ENCODE data around the gene ELF5.

The ELF5 gene

DNA sequence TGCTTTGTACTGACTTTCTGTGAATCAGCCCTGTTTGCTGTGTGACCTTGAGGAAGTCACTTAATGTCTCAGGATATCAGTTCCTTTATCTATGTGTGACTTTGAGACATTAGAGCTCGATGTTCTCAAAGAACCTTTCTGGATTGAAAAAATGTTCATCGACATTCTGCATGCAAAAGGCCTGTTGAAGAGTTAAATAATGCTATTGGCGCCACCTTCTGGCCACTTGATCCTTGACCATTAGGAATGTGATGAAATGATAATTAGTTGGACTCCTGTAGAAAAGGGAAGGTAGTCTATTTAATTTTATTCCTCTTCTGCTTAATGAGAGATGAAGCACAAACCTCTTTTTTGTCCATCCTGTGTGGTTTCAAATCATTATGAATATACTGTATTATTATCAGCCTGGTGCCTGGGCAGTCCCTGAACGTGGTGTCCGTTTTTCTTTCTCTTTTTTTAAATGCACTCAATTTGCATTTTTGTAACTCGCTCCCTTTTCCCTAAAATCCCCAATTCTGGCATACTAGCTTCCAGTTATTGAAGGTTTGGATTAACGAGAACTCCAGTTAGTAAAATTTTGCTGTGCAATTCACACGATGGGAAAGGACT is 20.7 kb downstream of the ELF5 start:
- Histone ChIP-seq H3K27me3 (ENCODE audit: insufficient read depth, poor library complexity, severe bottlenecking) (no peaks in the 10 kb centered on the region), H3K27ac (replicated peaks) (no peak overlapping the region), H3K4me3 (replicated peaks; ENCODE audit: insufficient read depth, low read length) (no peak overlapping the region)
- TF ChIP-seq, protein P1, sequence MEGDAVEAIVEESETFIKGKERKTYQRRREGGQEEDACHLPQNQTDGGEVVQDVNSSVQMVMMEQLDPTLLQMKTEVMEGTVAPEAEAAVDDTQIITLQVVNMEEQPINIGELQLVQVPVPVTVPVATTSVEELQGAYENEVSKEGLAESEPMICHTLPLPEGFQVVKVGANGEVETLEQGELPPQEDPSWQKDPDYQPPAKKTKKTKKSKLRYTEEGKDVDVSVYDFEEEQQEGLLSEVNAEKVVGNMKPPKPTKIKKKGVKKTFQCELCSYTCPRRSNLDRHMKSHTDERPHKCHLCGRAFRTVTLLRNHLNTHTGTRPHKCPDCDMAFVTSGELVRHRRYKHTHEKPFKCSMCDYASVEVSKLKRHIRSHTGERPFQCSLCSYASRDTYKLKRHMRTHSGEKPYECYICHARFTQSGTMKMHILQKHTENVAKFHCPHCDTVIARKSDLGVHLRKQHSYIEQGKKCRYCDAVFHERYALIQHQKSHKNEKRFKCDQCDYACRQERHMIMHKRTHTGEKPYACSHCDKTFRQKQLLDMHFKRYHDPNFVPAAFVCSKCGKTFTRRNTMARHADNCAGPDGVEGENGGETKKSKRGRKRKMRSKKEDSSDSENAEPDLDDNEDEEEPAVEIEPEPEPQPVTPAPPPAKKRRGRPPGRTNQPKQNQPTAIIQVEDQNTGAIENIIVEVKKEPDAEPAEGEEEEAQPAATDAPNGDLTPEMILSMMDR (IDR thresholded peaks at IDR 0.05; ENCODE audit: insufficient read depth, low read length), result peak; percentile 48
- TF ChIP-seq POLR2AphosphoS5 (IDR thresholded peaks at IDR 0.05; ENCODE audit: low read depth), result no peak
- peak in 1 of 2 experiments; percentile 67 for DNase-seq (ENCODE audit: low read depth in 1 of 2, low spot score in 1 of 2)

DNA sequence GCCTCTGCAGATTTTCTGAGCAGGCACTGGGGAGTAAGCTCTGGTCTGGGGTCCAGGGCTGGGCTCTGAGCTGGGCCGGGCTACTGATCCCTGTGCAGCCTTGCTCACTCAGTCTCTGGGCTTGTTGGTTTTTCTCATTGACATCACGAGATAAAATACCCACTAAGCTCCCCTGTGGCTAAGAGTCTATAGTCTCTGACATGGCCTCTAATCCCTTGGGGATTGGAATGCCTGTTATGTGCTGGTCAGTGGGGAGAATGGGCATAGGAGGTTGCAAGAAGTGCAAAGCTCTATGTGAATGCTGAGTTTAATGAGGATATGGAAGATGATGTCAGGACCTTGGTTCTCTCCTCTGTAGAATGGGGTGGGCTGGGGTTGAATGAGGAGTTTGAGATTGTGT is 23.3 kb downstream of the ELF5 start:
- H3K4me3 ChIP-seq (replicated peaks; ENCODE audit: insufficient read depth, low read length), result no peak overlapping the region
- TF ChIP-seq POLR2AphosphoS5 (IDR thresholded peaks at IDR 0.05; ENCODE audit: low read depth) (no peak), SPI1 (IDR thresholded peaks at IDR 0.05; ENCODE audit: borderline replicate concordance, low read depth) (no peak)
- TF ChIP-seq, protein P2, sequence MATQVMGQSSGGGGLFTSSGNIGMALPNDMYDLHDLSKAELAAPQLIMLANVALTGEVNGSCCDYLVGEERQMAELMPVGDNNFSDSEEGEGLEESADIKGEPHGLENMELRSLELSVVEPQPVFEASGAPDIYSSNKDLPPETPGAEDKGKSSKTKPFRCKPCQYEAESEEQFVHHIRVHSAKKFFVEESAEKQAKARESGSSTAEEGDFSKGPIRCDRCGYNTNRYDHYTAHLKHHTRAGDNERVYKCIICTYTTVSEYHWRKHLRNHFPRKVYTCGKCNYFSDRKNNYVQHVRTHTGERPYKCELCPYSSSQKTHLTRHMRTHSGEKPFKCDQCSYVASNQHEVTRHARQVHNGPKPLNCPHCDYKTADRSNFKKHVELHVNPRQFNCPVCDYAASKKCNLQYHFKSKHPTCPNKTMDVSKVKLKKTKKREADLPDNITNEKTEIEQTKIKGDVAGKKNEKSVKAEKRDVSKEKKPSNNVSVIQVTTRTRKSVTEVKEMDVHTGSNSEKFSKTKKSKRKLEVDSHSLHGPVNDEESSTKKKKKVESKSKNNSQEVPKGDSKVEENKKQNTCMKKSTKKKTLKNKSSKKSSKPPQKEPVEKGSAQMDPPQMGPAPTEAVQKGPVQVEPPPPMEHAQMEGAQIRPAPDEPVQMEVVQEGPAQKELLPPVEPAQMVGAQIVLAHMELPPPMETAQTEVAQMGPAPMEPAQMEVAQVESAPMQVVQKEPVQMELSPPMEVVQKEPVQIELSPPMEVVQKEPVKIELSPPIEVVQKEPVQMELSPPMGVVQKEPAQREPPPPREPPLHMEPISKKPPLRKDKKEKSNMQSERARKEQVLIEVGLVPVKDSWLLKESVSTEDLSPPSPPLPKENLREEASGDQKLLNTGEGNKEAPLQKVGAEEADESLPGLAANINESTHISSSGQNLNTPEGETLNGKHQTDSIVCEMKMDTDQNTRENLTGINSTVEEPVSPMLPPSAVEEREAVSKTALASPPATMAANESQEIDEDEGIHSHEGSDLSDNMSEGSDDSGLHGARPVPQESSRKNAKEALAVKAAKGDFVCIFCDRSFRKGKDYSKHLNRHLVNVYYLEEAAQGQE (IDR thresholded peaks at IDR 0.05; ENCODE audit: insufficient replicate concordance, low read depth), result no peak
- no peak for DNase-seq (ENCODE audit: low read depth in 1 of 2, low spot score in 1 of 2)
- no peak overlapping the region for H3K27ac ChIP-seq (replicated peaks)
- H3K27me3 ChIP-seq (ENCODE audit: insufficient read depth, poor library complexity, severe bottlenecking), result no peaks in the 10 kb centered on the region

DNA sequence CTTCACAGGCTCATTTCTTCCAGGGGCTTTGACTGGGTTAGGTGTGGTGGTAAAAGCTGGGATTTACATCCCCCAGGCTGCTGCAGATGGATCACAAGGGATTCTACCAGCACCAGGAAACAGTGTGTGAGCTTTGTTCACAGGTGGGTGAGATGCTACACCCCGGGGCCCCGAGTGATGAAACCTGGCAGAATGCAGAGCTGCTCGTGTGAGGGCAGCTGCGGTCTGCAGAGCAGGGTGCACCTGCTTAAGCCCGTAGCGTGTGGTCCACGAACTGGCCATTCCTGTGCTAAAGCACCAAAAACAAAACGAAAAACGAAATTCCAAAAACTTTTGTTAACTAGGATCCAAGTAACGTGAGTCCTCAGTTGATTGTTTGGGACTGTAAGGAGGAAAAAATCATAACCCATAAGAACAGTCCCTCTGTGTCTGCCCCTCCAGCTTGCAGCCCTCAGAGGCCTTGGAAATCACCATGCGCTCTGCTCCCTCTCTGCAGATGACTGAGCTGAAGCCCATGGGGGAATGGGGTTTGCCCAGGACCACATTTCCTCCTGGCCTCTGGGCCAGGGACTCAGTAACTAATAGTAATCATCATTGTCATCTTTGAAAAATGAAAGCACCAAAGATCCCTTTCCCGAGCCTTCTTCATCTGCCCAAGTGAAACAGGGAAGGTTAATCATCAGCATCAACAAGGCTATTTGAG is 24.6 kb downstream of the ELF5 start:
- no peaks in the 10 kb centered on the region for H3K27me3 ChIP-seq (ENCODE audit: insufficient read depth, poor library complexity, severe bottlenecking)
- TF ChIP-seq POLR2AphosphoS5 (IDR thresholded peaks at IDR 0.05; ENCODE audit: low read depth), result no peak
- TF ChIP-seq, protein P2 (IDR thresholded peaks at IDR 0.05; ENCODE audit: insufficient replicate concordance, low read depth), result no peak
- no peak for TF ChIP-seq SPI1 (IDR thresholded peaks at IDR 0.05; ENCODE audit: borderline replicate concordance, low read depth)
- no peak for TF ChIP-seq GABPA (IDR thresholded peaks at IDR 0.05; ENCODE audit: low read depth)
- TF ChIP-seq, protein P1 (IDR thresholded peaks at IDR 0.05; ENCODE audit: insufficient read depth, low read length), result no peak
- H3K27ac ChIP-seq (replicated peaks), result no peak overlapping the region
- no peak for DNase-seq (ENCODE audit: low read depth in 1 of 2, low spot score in 1 of 2)
- H3K4me3 ChIP-seq (replicated peaks; ENCODE audit: insufficient read depth, low read length), result no peak overlapping the region

DNA sequence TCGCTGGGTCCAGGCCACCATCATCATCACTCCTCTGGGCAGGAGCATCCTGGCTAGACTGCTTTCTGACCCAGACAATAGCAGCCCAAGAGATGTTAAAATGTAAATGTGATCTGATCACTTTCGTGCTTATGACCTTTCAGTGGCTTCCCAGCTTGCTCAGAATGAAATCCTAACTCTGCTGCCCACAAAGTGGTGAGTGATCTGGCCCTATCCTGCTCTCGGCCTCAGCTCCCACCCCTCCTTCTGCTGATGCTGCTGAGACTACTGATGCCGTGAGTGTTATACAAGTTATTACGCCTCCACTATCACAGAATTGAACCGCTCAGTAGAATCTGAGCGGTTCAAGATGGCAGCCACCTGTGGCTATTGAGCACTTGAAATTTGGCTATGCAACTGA is 26.2 kb downstream of the ELF5 start:
- Histone ChIP-seq H3K27ac (replicated peaks) (no peak overlapping the region), H3K27me3 (ENCODE audit: insufficient read depth, poor library complexity, severe bottlenecking) (no peaks in the 10 kb centered on the region), H3K4me3 (replicated peaks; ENCODE audit: insufficient read depth, low read length) (no peak overlapping the region)
- no peak for TF ChIP-seq SPI1 (IDR thresholded peaks at IDR 0.05; ENCODE audit: borderline replicate concordance, low read depth)
- TF ChIP-seq POLR2AphosphoS5 (IDR thresholded peaks at IDR 0.05; ENCODE audit: low read depth), result no peak
- no peak for TF ChIP-seq GABPA (IDR thresholded peaks at IDR 0.05; ENCODE audit: low read depth)
- TF ChIP-seq, protein P2 (IDR thresholded peaks at IDR 0.05; ENCODE audit: insufficient replicate concordance, low read depth), result no peak
- TF ChIP-seq, protein P1 (IDR thresholded peaks at IDR 0.05; ENCODE audit: insufficient read depth, low read length), result no peak
- no peak for DNase-seq (ENCODE audit: low read depth in 1 of 2, low spot score in 1 of 2)

Data from HL-60 (cell line).